GM19372 (cell line): ENCODE measurements around the gene IRF8.
"Not testable (repeated sequence)": the region's sequence is repeated elsewhere in the genome, so short reads cannot be mapped to it uniquely, and the experiment has no call there.

Experiments
- ATAC-seq: cut with Tn5 transposase; IDR thresholded peaks from one replicate; pipeline ENCODE4 v1.9.1; 2021; ENCODE audit warnings: mild to moderate bottlenecking, low read depth, moderate library complexity; ENCODE audit not compliant: unreplicated experiment

The IRF8 gene

DNA sequence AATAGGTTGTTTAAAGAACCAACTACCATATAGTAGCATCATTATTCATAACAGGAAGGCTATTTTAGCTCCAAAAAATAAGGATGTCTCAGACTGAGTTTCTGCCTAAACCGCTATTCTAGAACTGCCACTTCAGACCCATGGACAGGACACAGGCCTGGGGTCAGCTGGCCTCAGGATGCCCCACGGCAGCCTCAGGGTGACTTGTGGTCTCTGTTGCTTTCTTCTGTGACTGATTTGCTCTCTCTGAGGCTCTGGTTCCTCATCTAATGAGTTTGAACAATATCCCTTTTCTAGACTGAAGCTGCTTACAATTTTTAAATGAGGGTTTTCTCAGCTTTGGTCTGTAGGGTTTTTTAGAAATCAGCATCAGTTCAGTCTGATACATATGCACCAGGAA is 31.8 kb upstream of the IRF8 start:
- no peak for ATAC-seq

DNA sequence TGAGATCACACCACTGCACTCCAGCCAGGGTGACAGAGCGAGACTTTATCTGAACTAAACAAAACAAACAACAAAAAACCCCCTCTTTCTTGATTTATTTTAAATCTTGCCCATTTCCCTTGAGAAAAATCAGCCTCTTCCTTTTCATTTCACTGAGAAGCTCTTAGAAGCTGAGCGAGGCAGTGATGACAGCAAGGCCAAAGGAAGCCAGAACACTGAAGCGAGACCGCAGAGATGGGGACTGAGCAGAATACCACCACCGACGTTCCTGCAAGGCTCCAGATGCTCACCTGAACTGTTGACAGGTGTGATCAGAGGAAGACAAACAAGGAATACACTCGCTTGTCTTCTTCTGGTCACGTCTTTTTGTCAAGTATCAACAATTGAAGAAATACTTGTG is 30.5 kb upstream of the IRF8 start:
- ATAC-seq: no peak

DNA sequence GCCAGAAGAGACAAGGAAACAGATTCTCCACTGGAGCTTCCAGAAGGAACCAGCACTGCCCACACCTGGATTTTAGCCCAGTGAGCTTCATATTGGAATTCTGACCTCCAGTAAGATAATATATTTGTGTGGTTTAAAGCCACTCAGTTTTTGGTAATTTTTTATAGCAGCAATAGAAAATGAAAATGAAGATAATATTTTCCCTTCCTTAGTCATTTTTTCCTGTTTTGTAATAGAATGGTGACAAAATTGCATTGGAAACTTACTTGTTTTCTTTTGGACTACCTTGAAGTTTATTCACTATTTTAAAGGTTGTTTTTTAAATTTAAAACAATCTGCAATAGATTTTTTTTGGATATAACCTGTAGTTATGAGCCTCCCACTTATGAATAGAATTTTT is 29.8 kb upstream of the IRF8 start:
- no peak for ATAC-seq

DNA sequence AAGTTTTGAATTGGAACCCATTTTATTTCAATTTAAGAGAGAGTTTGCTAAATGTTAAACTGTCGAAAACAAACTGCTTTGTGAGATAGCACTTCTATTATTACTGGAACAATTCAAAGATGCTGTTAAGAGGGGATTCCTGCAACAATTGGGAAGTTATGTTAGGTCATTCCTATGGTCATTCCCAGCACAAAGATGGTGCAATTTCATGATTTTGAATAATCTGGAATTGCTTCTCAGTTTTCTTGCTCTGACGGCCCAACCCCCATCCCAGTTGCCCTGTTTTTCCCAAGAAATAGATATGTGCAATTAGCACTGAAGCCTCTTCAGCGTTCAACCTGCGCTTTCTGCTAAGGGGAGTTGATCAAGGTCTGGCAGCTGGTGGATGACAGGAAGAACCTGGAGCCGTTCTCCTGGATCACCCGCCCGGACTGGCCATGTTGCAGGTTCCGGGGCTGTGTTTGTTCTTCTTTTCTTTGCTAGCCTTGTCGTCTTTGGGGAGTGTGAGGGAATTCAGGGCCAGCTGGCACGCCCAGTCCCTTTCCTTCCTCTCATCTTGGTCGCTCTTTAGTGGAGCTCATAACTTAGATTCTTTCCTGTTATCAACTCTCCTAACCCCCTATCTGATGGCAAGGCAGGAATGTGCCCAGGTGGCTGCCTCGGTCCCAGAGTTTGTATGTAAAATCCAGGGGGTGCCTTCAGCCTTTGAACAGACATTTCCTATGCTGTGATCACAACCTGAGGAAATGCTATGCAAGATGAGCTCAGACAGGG is 29.0 kb upstream of the IRF8 start:
- no peak for ATAC-seq

DNA sequence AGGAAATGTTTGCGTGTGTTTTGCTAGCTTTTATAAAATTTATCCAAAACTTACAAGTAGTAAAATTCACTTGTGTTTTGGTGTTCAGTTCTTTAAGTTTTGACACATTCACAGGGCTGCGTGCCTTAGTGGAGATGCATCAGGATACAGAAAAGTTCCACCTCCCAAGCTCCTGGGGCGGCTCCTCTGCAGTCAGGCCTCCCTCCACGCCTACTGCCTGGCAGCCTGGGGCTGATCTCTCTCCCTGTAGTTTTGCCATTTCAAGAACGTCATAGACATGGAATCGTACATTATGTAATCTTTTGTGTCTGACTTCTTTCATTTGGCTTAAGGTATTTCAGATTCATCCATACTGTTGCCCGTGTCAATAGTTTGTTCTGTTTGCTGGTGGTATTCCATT is 27.2 kb upstream of the IRF8 start:
- ATAC-seq: no peak

DNA sequence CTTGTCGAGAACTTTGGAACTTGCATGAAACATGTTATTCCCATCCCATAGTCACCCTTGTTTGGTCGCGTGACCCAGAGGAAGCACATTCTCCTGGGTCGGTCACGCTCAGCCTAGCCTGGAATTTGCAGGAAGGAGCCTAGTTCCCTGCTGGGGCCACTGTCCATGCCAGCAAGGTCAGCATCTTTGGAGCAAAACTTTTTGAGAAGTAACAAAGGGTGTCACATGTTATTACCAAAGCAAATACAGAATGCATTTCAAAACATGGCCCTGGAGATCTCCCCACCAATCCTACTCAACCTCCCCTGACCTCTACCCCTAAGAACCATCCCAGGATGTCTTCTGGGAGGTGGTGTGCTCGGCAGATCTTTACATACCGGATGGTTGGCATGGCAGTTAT is 26.2 kb upstream of the IRF8 start:
- ATAC-seq: no peak

DNA sequence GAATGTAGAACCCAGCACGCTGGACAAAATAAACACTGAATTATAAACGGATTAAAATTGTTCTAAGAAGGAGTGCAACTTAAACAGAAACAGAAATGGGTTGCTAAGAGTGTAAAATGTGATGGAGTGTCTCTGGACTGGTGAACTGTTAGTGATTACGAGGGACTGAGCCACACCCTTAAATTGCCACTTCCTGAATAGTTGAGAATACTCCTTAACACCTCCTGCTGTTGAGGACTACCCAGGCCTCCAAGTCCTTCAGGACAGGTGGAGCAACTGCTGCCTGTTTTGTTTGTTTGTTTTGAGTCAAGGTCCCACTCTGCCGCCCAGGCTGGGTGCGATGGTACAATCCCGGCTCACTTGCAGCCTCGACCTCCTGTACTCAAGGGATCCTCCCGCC is 25.8 kb upstream of the IRF8 start:
- ATAC-seq: no peak

DNA sequence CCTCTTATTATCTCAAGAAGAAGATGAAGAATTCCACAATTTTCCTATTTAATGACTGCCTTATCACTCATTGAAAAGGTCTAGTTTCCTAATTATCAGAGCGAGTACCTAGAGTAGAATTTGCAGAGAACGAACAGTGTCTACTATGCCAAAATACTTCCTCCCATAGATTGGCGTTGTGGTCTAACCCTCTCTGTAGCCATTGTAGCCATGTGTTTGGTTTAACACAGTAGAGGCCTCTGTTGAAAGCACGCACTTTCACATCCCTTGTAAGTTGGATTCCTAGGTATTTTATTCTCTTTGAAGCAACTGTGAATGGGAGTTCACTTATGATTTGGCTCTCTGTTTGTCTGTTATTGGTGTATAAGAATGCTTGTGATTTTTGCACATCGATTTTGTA is 24.9 kb upstream of the IRF8 start:
- not testable (repeated sequence) for ATAC-seq

DNA sequence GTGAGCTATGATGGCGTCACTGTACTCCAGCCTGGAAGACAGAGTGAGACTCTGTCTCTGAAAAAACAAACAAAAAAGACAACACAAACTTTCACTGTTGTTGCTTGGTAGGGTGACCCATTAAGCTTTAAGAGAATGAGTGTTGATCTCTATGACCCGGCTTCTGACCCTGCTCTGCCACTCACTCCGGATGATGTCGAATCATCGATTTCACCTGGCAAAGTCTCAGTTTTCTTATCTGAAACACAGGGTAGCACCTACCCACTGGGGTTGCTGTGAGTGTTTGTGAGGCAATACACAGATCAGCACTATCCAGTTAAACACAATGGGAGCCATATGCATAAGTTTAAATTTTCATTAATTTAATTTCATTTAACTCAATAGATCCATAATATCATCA is 20.6 kb upstream of the IRF8 start:
- no peak for ATAC-seq

DNA sequence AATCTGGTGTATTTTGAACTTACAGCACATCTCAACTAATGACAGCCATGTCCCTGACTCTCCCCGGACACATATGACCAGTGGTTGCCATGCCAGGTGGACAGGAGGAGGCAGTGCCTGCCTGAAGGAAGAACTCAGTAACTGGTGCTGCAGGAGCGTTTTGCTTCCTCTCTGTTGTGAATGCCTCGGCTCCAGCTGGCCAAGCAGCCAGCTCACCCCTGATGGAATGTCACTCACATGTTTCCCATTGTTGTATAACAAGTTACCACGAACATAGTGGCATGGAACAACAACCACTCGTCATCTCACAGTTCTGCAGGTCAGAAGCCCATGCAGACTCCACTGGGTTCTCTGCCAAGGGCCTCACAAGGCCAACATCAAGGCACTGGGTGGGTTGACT is 20.1 kb upstream of the IRF8 start:
- ATAC-seq: no peak

DNA sequence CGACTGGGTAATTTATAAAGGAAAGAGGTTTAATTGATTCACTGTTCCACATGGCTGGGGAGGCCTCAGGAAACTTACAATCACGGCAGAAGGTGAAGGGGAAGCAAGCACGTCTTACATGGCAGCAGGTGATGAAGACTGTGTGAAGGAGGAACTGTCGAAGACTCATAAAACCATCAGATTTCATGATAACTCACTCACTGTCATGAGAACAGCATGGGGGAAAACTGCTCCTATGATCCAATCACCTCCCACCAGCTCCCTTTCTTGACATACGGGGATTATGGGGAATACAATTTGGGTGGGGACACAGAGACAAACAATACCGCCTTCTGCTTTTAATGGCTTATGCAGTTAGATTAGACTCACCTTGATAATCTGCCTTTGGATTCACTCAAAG is 19.4 kb upstream of the IRF8 start:
- no peak for ATAC-seq

DNA sequence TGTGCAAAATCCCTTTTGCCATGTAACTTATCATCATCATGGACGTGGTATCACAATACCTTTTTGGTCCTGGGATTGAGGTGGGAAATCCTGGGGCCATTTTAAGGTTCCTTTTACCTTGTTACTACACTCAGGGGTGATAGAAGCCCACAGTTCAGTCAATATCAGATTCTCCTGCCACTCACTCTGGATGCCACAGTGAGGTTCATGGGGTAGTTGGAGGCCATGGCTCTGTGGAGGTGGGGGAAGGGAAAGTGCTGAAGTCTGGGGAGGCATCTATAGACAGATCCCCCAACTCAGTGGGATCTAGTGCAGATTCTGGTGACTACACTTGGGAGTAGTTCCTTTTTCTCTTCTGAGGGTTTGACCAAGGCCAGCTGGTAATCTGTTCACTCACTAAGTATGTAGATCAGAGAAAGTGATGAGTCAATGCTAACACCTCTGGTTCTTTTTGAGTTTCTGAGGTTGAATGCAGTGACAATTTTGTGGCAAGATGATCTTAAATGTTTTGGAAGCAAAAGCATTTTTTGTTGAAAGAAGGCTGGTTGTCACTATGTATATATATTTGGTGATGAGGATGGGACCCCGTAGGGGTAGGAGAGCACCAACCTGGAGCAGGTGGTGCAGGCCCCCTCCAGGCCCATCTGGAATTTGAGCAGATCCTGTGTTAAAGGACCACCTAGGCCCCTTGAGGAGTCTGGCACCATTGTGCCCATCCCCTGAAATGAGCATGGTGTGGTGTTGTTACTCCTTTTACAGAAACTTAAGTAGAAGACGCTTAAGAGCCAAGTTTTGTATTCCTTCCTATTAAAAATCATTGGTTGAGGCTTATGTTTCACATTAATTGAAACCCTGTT is 18.8 kb upstream of the IRF8 start:
- no peak for ATAC-seq

DNA sequence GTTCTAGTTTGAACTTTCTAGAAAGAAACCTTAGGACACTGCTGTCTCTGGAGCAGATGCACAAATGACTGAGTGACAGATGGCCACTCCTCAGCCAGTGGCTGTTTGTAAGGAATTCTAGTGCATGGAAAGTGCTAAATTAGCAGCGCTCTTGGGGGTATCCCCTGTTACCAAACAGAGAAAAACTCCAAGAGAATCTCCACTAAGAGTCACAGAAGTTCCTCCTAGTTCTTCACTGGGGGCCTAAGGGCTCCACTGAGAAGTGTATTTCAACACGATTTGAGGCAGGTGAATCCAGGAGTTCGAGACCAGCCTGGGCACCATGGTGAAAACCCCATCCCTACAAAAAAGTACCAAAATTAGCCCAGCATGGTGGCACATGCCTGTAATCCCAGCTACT is 18.1 kb upstream of the IRF8 start:
- no peak for ATAC-seq

DNA sequence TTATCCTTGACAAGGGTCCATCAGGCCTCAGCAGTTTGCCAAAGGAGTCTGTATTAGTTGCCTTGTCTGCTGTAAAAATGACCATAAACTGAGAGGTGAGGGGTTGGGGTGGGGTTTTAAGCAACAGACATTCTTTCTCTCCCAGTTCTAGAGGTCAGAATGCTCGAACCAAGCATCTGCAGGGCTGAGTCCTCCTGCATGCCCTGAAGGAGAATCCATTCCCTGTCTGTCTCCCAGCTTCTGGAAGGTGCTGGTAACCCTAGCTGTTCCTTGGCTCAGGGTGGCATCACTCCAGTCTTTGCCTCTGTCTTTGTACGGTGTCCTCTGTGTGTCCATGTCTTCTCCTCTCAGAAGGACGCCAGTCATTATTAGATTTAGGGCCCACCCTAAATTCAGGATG is 17.5 kb upstream of the IRF8 start:
- no peak for ATAC-seq

DNA sequence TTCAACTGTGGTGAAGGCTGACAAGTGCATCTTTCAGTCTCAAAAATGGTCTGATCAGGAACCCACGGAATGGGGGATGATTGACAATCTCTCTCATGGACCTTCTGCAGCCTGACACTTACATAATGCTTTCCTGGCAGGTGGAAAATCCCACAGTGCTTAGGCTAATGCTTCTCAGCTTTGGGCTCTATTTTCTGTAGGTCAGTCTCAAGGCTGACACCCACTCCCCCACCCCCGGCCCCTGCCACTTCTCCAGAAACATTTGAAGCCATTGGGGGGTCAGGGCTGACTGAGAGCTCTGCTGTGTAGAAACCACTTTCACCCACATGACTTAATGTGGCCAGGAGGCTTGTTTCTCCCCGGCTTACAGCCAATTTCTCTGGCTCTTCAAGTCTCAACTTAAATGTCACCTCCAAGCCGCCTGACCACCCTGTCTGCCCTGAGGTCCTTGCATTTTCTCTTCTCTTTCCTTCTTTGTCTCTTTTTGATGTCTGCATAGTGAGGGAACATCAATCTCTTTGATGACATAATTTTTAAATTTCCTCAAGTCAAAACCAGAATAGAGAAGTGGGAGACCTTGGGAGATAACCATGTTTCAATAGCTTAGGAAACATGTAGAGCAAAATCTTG is 16.7 kb upstream of the IRF8 start:
- no peak for ATAC-seq

DNA sequence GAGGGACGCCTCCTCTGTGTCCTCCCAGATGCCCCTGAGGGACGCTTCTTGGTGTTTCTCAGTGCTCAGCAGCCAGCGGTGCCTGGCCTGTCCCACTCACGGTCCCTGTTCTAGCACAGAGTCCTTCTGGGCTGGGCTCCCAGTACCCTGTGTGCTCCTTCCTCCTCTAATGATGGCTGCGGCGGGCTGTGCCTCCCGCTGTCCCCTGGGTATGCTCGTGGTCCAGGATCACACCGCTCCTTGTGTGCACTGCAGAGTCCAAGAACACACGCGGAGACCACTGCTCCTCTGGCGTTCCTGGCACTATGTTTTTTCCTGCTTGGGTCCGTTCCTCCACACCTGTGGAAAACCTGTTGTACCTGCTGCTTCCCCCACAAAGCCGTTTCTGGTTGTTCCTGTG is 15.1 kb upstream of the IRF8 start:
- no peak for ATAC-seq

DNA sequence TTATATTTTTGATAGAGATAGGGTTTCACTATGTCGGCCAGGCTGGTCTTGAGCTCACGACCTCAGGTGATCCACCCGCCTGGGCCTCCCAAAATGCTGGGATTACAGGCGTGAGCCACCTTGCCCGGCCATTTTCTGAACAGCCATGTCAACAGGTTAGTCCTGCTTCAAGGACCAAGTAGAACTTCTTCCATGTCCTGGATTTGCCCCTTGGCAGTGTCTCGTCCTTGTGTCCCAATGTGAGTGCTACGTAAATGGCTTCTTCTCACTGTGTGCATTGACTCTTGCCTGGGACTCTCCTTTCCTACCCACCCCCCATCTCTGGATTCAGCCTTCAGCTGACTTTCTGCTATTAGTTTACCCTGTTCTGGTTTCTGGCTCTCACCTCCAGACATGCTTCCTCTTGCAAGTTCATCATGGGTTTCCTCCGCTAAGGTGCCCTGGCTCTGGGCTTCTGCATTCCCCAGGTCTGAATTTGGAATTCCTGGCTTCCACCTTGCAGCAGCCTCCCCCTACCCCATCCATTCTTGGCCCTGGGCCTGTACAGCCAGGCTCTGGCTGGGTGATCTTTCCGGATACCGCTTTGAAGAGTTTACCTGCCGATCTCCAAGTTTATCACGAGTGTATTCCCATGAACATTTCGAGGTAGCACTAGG is 14.0 kb upstream of the IRF8 start:
- no peak for ATAC-seq

DNA sequence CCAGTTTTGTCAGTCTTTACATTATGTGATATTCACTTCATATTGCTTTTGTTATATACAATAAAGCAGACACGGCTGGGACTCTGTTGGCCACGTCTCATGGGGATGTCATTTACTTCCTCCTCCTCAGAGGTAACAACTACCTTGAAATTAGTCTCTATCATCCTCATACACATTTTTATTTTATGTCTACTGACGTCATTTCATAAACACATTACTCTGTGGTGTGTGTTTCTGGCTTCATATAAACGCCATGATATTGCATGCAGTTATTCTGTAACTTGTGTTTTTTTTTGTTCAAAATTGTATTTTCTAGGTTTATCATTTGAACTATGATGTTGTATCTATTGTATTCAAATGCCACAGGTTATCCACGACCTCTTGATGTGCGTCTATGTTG is 13.4 kb upstream of the IRF8 start:
- no peak for ATAC-seq

DNA sequence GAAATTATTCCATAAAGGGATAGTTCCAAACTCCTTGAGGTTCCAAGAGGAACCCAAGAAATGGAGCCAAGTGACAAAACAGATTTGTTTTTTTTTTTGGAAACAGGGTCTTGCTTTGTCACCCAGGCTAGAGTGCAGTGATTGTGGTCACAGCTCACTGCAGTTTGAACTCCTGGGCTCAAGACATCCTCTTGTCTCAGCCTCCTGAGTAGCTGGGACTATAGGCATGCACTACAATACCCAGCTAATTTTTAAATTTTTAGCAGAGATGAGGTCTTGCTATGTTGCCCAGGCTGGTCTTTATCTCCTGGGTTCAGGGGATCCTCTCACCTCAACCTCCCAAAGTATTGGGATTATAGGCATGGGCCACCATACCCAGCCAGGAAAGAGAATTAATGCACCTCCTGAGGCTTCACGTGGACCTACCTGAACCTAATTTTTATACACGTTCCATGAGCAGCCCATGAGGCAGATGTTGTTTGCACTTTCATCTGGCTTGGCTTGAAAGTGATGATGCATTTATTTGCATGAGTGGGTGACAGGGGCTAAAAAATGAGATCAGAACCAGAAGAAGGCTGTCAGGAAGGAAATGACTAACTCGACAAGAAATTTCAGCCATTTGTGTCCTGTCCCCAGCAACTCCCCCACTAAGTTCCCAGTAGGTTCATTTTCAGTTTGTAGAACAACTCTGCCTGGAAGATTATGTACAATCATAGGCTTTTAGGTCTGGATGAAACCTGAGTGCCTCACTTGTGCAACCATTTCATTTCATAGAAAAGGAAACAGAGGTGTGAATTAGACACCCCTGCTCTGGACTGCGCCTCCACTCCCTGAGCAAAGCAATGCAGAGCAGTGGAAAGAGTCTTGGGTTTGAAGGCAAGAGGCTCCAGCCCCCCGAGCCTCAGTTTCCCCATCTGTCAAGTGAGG is 10.3 kb upstream of the IRF8 start:
- ATAC-seq: peak; percentile 92
